AG09319 (cell line): ENCODE data around the gene SH2D3A.

ENCODE experiments used
- DNase-seq: peaks from one replicate; pipeline ENCODE4 v3.0.0-alpha.2; 2010; ENCODE audit warnings: low read depth; ENCODE audit errors: extremely low read depth
- TF ChIP-seq, protein P1 (sequence below): IDR thresholded peaks from 2 replicates; pipeline ENCODE4 v1.5.1; 2011; ENCODE audit warnings: low read depth, mild to moderate bottlenecking, inconsistent platforms, low read length, moderate library complexity

SH2D3A gene

DNA sequence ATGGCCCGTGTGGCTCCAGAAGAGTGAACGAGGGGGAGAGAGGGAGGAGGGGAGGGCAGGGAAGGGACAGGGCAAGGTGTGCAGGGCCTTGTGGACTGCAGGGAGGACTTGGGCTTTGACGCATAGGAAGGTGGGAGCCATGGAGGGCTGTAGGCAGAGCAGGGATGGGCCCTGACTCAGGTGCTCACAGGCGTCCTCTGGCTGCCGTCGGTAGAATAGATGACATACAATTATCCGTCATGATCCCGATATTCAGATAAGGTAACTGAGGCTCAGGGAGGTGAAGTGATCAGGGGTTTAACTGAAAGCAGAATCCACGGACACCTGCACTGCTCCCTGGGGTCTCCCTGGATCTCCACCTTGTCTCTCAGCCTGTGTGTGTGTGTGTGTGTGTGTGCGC, 50.2 kb downstream of the SH2D3A start:
- DNase-seq, result no peak

DNA sequence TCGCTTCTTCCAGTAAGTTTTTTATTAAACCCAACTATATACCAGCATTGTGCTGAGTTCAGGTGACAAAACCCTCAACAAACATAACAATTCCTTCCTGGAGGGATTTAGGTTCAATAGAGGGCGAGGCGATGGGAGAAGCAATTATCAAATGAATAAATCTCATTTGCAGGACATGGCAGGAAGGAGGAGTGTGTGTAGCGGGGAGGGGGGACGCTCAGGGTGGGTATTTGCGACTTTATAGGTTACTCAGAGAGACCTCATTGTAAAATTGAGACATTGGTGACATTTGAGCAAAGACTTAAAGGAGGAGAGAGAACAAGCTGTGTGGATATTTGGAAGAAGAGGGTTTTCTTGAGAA, 50.6 kb downstream of the SH2D3A start:
- DNase-seq, result no peak
- TF ChIP-seq, protein P1, sequence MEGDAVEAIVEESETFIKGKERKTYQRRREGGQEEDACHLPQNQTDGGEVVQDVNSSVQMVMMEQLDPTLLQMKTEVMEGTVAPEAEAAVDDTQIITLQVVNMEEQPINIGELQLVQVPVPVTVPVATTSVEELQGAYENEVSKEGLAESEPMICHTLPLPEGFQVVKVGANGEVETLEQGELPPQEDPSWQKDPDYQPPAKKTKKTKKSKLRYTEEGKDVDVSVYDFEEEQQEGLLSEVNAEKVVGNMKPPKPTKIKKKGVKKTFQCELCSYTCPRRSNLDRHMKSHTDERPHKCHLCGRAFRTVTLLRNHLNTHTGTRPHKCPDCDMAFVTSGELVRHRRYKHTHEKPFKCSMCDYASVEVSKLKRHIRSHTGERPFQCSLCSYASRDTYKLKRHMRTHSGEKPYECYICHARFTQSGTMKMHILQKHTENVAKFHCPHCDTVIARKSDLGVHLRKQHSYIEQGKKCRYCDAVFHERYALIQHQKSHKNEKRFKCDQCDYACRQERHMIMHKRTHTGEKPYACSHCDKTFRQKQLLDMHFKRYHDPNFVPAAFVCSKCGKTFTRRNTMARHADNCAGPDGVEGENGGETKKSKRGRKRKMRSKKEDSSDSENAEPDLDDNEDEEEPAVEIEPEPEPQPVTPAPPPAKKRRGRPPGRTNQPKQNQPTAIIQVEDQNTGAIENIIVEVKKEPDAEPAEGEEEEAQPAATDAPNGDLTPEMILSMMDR, result no peak

More for the DNA sequence above, 50.2 kb downstream of the SH2D3A start:
- TF ChIP-seq, protein P1, result no peak

DNA sequence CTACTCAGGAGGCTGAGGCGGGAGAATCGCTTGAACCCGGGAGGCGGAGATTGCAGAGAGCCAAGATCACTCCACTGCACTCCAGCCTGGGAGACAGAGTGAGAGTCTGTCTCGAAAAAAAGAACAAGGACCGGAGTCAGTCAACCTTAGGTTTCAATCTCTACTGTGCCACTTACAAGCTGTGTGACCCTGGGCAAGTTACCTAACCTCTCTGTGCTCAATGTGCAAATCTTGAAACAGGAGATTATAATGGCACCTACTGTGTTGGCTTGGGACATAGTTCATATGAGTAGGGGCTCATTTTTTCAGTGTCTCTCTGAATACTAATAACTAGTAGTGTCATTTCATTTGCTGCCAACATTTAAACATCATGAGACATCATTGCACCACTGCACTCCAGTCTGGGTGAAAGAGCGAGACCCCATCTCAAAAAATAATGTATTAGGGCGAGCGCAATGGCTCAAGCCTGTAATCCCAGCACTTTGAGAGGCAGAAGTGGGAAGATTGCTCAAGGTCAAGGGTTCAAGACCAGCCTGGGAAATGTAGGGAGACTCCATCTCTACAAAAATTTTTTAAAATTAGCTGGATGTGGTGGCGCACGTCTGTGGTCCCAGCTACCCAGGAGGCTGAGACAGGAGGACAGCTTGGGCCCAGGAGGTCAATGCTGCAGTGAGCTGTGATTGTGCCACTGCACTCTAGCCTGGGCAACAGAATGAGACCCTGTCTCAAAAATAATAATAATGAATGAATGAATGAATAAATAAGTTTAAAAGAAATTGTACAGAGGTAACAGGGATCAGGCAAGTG, 52.3 kb downstream of the SH2D3A start:
- DNase-seq, result no peak
- TF ChIP-seq, protein P1, result no peak

DNA sequence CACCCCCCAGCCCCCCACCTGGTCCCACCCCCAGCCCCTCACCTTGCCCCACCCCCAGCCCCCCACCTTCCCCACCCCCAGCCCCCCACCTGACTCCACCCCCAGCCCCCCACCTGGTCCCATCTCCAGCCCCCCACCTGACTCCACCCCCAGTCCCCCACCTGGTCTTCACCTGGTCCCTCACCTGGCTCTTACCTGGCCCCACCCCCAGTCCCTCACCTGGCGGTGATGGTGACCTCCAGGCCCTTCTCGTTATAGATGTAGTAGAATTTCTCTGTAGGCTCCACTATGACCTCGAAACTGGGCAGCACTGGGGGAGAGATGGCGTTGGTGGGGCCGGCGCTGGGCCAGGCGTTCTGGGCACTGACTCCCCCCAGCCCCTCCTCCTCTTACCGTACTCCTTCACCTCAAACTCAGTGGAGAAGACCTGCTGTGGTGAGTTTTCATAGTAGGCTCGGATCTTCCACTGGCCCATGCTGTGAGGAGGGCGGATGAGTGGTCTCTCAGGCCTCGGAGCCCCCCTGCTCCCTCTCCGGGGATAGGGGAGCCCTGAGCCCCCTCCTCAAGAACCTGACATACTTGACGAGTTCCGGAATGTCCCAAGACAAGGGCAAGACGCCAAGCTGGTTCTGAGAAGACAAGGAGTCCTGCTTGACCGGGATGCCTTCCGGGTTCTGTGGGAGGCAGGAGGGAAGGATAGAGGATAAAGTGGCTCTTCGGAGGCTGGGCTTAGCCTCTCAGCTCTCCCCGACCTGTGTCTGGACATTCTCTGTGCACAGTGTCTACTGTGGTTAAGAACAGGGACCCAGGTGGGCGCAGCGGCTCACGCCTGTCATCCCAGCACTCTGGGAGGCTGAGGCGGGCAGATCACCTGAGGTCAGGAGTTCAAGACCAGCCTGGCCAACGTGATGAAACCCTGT, 53.2 kb downstream of the SH2D3A start:
- no peak for DNase-seq
- TF ChIP-seq, protein P1, result no peak

DNA sequence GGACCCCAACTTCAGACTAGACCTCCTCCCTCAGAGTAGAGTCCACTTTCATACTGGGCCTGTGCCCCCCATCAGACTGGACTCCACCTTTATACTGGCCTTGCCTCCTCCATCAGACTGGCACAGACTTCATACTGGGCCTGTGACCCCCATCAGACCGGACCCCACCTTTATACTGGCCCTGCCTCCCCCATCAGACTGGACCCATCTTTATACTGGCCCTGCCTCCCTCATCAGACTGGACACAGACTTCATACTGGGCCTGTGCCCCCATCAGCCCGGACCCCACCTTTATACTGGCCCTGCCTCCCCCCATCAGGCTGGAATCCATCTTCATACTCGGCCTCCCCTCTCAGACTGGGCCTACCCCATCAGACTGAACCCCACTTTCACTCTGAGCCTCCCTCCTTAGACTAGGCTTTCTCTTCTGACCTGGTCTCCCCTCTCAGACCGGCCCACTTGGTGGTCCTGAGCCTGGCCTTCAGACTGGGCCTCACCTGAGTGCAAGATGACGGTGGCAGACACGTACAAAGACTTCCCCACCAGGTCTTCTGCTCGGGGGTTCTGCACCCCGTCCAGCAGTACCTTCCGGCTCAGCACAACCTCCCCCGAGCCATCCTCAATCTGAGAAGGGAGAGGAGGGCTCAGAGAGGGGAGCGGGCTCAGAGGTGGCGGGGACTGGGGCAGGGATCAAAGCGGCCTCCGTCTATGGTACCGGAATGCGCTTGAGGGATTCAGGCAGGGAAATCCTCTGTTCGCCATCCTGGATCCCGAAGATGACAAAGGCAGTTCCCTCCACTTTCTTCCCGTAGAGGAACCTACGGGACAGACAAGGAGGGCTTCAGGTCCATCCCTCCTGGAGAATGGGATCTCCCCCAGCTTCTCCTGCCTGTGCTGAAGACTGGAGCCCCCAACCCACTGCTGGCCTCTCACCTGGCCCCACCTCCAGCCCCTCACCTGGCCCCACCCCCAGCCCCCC, 54.3 kb downstream of the SH2D3A start:
- DNase-seq, result no peak
- TF ChIP-seq, protein P1, result no peak

DNA sequence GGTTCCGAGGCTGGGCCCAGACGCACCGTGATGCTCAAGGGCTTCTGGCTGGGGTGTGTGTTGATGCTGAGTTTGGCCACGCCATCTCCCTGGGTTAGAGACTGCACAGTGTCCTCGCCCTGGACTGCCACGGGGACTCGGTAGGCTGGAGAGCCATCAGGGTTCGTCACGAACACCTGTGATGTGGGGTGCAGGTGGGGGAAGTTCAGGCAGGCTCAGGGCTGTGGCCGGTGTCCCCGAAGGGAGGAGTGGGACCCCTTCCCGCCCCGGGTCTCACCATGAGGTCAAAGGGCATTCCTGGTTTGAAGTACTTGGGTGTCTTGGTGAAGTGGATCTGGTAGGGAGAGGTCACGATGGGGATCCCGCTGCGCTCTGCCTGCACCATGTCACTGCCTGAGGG, 55.0 kb downstream of the SH2D3A start:
- DNase-seq, result no peak
- TF ChIP-seq, protein P1, result no peak
